ENCODE measurements around the gene PPT2.
A peak's percentile ranks its signal among the peaks of the same experiment; 100 is the strongest.

PPT2 gene

DNA sequence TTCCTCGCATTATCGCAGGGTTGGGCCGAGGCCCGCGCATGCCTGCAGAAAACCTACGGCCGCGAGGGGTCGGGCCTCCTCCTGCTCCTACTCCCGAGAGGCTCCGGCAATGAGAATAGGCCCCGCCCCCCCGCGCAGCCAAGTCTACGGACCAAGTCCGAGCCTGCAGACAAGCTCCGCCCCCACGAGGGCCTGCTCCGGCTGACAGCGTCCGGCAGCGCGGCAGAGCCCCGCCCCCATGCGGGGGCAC is 41.6 kb downstream of the PPT2 start:
- peaks cover 46 to 55% of the 10 kb centered on the region in 2 experiments for H3K4me1 ChIP-seq (ENCODE audit: control insufficient read depth in 1 of 2, insufficient read depth in 1 of 2, low read depth in 1 of 2, low read length in 1 of 2)
- H3K4me3 ChIP-seq (ENCODE audit: low read depth in 1 of 2, low read length in 1 of 2): peak overlapping the region; percentile 84 to 96
- TF ChIP-seq, protein P1, sequence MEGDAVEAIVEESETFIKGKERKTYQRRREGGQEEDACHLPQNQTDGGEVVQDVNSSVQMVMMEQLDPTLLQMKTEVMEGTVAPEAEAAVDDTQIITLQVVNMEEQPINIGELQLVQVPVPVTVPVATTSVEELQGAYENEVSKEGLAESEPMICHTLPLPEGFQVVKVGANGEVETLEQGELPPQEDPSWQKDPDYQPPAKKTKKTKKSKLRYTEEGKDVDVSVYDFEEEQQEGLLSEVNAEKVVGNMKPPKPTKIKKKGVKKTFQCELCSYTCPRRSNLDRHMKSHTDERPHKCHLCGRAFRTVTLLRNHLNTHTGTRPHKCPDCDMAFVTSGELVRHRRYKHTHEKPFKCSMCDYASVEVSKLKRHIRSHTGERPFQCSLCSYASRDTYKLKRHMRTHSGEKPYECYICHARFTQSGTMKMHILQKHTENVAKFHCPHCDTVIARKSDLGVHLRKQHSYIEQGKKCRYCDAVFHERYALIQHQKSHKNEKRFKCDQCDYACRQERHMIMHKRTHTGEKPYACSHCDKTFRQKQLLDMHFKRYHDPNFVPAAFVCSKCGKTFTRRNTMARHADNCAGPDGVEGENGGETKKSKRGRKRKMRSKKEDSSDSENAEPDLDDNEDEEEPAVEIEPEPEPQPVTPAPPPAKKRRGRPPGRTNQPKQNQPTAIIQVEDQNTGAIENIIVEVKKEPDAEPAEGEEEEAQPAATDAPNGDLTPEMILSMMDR (IDR thresholded peaks at IDR 0.05): peak; percentile 96
- H3K36me3 ChIP-seq: peaks cover 8% of the 10 kb centered on the region
- H3K9me3 ChIP-seq: no peaks in the 10 kb centered on the region
- peaks cover 2% of the 10 kb centered on the region for H3K27me3 ChIP-seq
- H3K27ac ChIP-seq: peak overlapping the region; percentile 95

DNA sequence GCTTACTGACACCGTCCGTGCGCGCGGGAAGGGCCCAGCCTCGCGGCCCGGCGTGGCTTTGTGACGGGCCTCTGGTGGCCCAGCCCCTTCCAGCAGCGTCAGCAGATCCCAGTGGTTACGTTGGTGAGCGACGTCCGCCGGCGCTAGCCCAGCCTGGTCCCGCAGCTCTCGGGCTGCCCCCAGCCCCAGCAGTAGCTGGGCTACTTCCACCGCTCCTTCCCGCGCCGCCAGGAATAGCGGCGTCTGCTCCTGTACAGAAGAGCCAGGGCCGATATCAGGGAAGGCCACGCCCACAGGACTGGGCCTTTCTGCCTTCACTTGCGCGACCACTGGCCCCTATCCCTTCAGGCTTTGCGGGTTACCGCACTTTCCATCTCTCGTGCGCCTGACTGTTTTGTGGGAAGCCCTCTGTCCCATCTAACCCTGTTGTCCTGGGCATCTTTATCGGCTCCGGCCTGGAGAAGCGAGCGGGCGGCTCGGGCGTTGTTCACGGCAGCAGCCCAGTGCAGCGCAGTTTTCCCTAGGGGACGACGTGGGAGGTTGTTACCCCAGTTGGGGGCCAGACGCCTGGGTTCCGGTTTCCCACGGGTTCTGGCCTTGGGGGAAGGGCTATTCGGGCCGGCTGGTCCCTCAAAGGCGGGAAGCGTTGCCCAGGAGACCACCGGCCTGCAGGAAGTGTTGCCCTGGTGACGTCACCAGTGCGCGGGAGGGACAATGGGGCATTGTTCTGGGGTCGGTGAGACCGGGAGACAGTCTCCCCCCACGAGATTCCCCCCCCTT is 42.2 kb downstream of the PPT2 start:
- Histone ChIP-seq H3K9me3 (no peaks in the 10 kb centered on the region), H3K4me3 (ENCODE audit: low read depth in 1 of 2, low read length in 1 of 2) (peak overlapping the region; percentile 84 to 96), H3K27ac (peak overlapping the region; percentile 95), H3K27me3 (peaks cover 7% of the 10 kb centered on the region), H3K4me1 (ENCODE audit: control insufficient read depth in 1 of 2, insufficient read depth in 1 of 2, low read depth in 1 of 2, low read length in 1 of 2) (peaks cover 43 to 51% of the 10 kb centered on the region in 2 experiments), H3K36me3 (peaks cover 3% of the 10 kb centered on the region)
- TF ChIP-seq, protein P1 (IDR thresholded peaks at IDR 0.05): no peak

DNA sequence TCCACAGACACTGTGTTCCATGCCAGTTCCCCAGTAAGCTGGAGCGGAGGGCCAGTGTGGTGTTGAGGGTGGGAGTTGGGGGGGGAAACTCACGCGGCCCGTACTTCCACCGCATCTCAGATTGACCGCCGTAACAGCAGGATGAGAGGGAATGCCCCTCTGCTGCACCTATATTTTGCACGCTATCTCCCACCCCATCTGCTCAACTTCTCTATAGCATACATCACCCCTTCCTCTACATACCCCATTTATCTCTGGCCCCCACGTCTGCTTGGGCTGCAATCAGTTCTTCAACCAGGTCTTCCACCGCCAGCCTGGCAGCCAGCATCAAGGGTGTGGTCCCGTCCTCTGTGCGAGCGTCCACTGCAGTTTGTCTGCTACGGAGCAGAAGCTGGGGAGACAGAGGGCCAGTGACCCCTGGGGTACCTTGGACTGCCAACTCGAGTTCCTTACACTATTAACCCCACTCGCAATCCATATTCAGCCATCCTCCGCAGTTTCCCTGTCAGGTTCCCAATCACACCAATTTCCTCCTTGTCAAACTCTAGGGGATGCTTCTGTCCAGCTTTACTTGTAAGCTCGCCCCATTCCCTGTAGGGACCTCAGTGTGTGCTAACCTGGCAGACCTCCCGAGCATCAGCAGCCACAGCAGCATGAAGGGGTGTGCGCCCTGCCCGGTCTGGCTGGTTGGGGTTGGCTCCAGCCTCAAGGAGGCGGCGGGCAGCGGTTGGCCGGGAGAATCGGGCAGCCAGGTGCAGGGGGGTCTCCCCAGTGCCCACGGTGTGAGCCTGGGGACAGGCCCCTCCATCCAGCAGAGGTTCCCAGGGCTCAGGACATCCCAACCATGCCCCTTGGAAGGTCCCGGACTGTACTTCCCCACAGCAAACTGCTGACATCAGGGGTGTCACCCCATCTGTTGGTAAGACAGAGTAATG is 43.0 kb downstream of the PPT2 start:
- H3K27ac ChIP-seq: peak overlapping the region; percentile 95
- H3K9me3 ChIP-seq: no peaks in the 10 kb centered on the region
- peaks cover 43% of the 10 kb centered on the region in 2 experiments for H3K4me1 ChIP-seq (ENCODE audit: control insufficient read depth in 1 of 2, insufficient read depth in 1 of 2, low read depth in 1 of 2, low read length in 1 of 2)
- TF ChIP-seq, protein P1 (IDR thresholded peaks at IDR 0.05): peak; percentile 55
- H3K27me3 ChIP-seq: peaks cover 8% of the 10 kb centered on the region
- no peaks in the 10 kb centered on the region for H3K36me3 ChIP-seq
- H3K4me3 ChIP-seq (ENCODE audit: low read depth in 1 of 2, low read length in 1 of 2): peak overlapping the region; percentile 84 to 96

DNA sequence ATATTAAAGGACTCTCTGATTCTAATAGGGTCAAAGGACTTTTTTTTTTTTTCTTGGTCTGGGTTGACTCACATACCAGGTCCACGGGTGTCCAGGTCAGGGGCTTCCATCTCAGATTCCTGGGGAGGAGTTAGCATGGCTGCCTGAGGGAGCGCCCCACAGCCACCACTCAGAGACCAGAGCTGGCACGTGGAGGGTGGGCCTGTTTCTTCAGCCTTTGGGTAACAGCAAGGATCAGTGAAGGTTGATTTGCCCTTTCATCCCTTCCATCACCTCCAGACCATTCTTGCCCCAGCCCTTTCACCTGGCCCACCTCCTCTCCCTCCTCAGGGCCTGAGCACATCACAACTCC is 44.4 kb downstream of the PPT2 start:
- Histone ChIP-seq H3K9me3 (no peaks in the 10 kb centered on the region), H3K27me3 (peaks cover 9% of the 10 kb centered on the region), H3K36me3 (no peaks in the 10 kb centered on the region), H3K27ac (no peak overlapping the region), H3K4me1 (ENCODE audit: control insufficient read depth in 1 of 2, insufficient read depth in 1 of 2, low read depth in 1 of 2, low read length in 1 of 2) (peaks cover 37 to 38% of the 10 kb centered on the region in 2 experiments), H3K4me3 (ENCODE audit: low read depth in 1 of 2, low read length in 1 of 2) (no peak overlapping the region)
- TF ChIP-seq, protein P1 (IDR thresholded peaks at IDR 0.05): no peak

DNA sequence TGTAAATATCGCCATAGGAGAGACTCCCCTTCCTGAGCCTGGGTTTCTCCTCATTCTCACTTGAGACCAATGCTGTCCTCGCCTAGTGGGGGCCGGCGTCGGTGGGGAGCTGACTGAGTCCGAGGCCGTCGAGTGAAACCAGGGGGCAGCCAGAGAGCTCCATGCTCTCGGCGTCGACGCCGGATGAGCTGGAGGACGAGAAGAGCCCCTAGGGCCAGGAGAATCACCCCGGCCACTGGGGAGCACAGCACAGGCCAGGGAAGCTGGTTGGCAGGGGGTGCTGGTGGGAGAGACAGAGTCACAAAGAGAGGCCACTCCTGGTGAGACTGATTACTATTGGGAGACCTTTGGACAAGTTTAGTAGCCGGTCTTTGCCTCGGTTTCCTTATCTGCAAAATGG is 44.9 kb downstream of the PPT2 start:
- H3K4me1 ChIP-seq (ENCODE audit: control insufficient read depth in 1 of 2, insufficient read depth in 1 of 2, low read depth in 1 of 2, low read length in 1 of 2): peaks cover 32% of the 10 kb centered on the region in 2 experiments
- no peak overlapping the region for H3K27ac ChIP-seq
- peaks cover 14% of the 10 kb centered on the region for H3K27me3 ChIP-seq
- H3K4me3 ChIP-seq (ENCODE audit: low read depth in 1 of 2, low read length in 1 of 2): no peak overlapping the region
- no peaks in the 10 kb centered on the region for H3K9me3 ChIP-seq
- no peaks in the 10 kb centered on the region for H3K36me3 ChIP-seq
- TF ChIP-seq, protein P1 (IDR thresholded peaks at IDR 0.05): no peak

Measured in neutrophil (primary cell).